GM19240 (cell line): ENCODE data around the gene AFAP1.

ENCODE experiments used
- DNase-seq: peaks from one replicate; pipeline ENCODE4 v3.0.0; 2011; ENCODE audit warnings: low spot score; ENCODE audit not compliant: insufficient read length

The AFAP1 gene

GRCh38 chr4:7806338-7807090 is 133.1 kb downstream of the AFAP1 start:
- DNase-seq, result no peak

- no peak for DNase-seq
Measured at GRCh38 chr4:7805533-7806337, 133.9 kb downstream of the AFAP1 start.

GRCh38 chr4:7804756-7805385 is 134.8 kb downstream of the AFAP1 start:
- DNase-seq, result no peak

- DNase-seq, result peak; percentile 77
Measured at GRCh38 chr4:7803992-7804755, 135.5 kb downstream of the AFAP1 start.

DNA sequence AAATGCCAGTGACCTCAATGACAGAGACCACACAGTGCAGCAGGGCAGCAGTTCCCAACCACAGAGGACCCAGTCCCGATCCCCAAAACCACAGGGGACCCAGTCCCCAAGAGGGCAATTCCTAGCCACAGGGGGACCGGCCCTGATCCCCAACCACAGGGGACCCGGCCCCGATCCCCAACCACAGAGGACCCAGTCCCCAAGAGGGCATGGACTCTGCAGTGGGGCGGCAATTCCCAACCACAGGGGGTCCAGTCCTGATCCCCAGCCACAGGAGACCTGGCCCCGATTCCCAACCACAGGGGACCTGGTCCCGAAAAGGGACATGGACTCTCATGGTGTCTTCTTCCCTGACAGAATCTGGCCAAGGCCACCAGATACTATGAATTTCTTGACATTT is 136.3 kb downstream of the AFAP1 start:
- no peak for DNase-seq

GRCh38 chr4:7802093-7802726 is 137.5 kb downstream of the AFAP1 start:
- peak; percentile 71 for DNase-seq

- DNase-seq, result no peak
Measured at GRCh38 chr4:7801641-7802040, 138.0 kb downstream of the AFAP1 start.

- DNase-seq, result no peak
Measured at GRCh38 chr4:7801001-7801400, 138.7 kb downstream of the AFAP1 start.

DNA sequence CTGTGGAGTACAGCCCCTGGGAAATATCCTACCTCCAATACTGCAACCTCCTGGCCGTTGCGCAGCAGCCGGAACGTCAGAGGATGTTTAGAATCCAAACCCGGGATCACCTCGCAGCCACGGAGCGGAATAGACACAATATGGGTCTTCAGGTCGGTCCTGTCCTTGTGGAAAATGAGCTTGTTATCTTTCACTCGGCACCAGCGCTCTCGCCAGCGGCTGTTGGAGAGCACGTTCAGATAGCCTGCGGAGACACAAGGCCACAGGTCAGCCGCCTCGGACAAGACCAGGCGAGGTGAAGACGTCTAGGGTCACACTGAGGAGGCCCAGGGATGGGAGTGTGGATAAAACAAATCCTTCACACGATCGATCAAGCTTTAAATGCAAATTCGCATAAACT is 139.3 kb downstream of the AFAP1 start:
- DNase-seq, result no peak

DNA sequence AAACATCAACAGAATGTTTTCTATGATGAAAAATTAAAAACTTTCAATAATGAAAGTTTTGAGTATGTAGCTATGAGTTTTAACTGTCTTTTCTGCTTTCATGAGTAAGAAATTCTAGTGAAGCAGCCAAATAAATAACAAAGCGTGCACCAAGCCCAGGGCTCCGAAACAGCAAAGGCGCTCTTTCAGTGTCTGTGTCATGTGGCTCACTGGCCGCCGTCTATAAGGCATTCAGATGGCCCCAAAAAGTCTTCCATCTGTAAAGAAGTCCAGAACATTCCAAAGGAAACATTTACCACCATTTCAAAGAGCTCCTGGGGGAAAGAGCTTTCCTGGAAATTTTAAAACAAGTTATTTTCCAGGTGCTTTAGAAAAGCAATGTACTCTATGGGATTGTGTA is 139.9 kb downstream of the AFAP1 start:
- DNase-seq, result no peak

- DNase-seq, result no peak
Measured at GRCh38 chr4:7799306-7799705, 140.4 kb downstream of the AFAP1 start.

- no peak for DNase-seq
Measured at GRCh38 chr4:7798178-7798995, 141.3 kb downstream of the AFAP1 start.

GRCh38 chr4:7797330-7797729 is 142.3 kb downstream of the AFAP1 start:
- DNase-seq, result no peak

DNA sequence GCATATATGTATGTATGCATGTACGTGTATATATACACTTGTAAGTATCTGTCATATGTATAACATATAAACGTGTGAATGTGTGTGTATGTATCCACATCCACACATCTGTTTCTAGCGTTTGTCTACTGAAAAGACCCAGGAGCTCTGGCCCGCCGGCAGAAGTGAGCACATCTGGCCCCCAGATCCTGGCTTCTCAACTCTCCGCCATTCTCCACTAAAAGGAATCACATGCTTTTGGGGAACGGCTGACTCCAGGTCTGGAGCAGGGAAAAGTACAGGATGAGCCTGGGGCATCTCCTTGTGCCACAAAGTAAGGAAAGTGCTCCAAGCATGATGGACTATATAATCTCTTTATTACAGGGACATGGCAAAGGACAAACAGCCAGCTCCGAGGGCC is 143.7 kb downstream of the AFAP1 start:
- no peak for DNase-seq

GRCh38 chr4:7793186-7793585 is 146.5 kb downstream of the AFAP1 start:
- no peak for DNase-seq

- no peak for DNase-seq
Measured at GRCh38 chr4:7792616-7793015, 147.0 kb downstream of the AFAP1 start.

- DNase-seq, result no peak
Measured at GRCh38 chr4:7790999-7791398, 148.7 kb downstream of the AFAP1 start.

GRCh38 chr4:7790023-7790422 is 149.6 kb downstream of the AFAP1 start:
- DNase-seq, result no peak

- DNase-seq, result no peak
Measured at GRCh38 chr4:7788694-7789425, 150.8 kb downstream of the AFAP1 start.

DNA sequence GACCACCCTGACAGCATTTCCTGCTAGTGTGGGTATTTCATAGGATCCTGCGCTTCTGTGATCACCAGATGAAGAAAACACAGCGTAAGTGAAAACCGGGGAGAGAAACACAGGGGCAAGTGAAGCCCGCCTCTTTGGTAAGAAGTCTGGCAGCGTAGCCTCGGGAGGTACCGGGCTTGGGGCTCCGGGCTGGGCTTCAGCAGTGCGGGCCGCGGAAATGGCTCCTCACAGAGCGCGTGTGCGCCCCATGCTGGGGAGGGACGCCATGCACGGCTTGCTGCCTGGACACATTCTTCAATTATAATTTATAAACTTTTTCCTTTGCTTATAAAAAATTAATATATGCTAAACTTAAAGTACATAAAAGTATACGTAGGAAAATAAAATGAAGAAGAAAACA is 151.5 kb downstream of the AFAP1 start:
- DNase-seq, result no peak
